Smooth muscle cell (in vitro differentiated cells): ENCODE results near the gene NOC2L. TPM values are rescaled to one million over a fixed set of nuclear protein-coding genes. Genes with fewer than 3 reads are reported as not detected.

Experiments
- DNase-seq: peaks from one replicate; lab custom pipeline; 2025; ENCODE audit not compliant: unreplicated experiment; lab: John Stamatoyannopoulos, UW
- H2AFZ ChIP-seq: fragments of 200-600 bp; sonication (generic); 2 replicates; pipeline ENCODE4 v1.6.0; 2016; ENCODE audit warnings: antibody characterized with exemption, low read depth, mild to moderate bottlenecking
- H3F3A ChIP-seq: fragments of 200-600 bp; sonication (generic); 2 replicates; pipeline ENCODE4 v1.6.0; 2017; ENCODE audit warnings: antibody characterized with exemption, low read depth
- H3K27ac ChIP-seq: fragments of 200-600 bp; sonication (generic); 2 replicates; pipeline ENCODE4 v1.5.1; 2016; ENCODE audit warnings: low read depth, mild to moderate bottlenecking
- H3K27me3 ChIP-seq: fragments of 200-600 bp; sonication (generic); 2 replicates; pipeline ENCODE4 v1.6.1; 2016; ENCODE audit warnings: low read depth, mild to moderate bottlenecking
- H3K36me3 ChIP-seq: fragments of 200-600 bp; sonication (generic); 2 replicates; pipeline ENCODE4 v1.5.1; 2016; ENCODE audit warnings: low read depth
- H3K4me1 ChIP-seq: fragments of 200-600 bp; sonication (generic); 2 replicates; pipeline ENCODE4 v1.5.1; 2016; ENCODE audit warnings: low read depth
- H3K4me2 ChIP-seq: fragments of 200-600 bp; sonication (generic); 2 replicates; pipeline ENCODE4 v1.6.0; 2016; ENCODE audit warnings: mild to moderate bottlenecking
- H3K4me3 ChIP-seq: fragments of 200-600 bp; sonication (generic); 2 replicates; pipeline ENCODE4 v1.5.1; 2016; ENCODE audit warnings: mild to moderate bottlenecking
- H3K79me2 ChIP-seq: fragments of 200-600 bp; sonication (generic); 2 replicates; pipeline ENCODE4 v1.6.0; 2016; ENCODE audit warnings: low read depth, mild to moderate bottlenecking
- H3K9ac ChIP-seq: fragments of 200-600 bp; sonication (generic); 2 replicates; pipeline ENCODE4 v1.6.0; 2016; ENCODE audit warnings: low read depth
- H3K9me3 ChIP-seq: fragments of 200-600 bp; sonication (generic); replicated peaks from 2 replicates; pipeline ENCODE4 v1.5.1; 2016; ENCODE audit warnings: low read depth
- H4K20me1 ChIP-seq: fragments of 200-600 bp; sonication (generic); 2 replicates; pipeline ENCODE4 v1.6.0; 2016; ENCODE audit warnings: low read depth
- WGBS: methylation state at CpG from one replicate; pipeline ENCODE4 v1.1.7; 2016; ENCODE audit warnings: low lambda C conversion rate; 5-methylcytosine and 5-hydroxymethylcytosine counted together
- polyA plus RNA-seq: library from polyadenylated mRNA; unstranded; fragments of >200 nt; fragmentation: Nextera tagmentation; extraction: Ambion mirVana; gene quantifications from 2 replicates; pipeline ENCODE4 v1.2.1, GENCODE V29; 2016
- total RNA-seq: library from RNA; depleted of rRNA; stranded (reverse); fragments of >200 nt; gene quantifications from 2 replicates; pipeline ENCODE4 v1.2.3, GENCODE V29; 2014
- TF ChIP-seq, protein P1 (sequence below): fragments of 200-600 bp; sonication (generic); IDR thresholded peaks from 2 replicates; pipeline ENCODE4 v1.5.1; 2017; ENCODE audit warnings: borderline replicate concordance, mild to moderate bottlenecking, antibody characterized with exemption; ENCODE audit not compliant: insufficient read depth, poor library complexity, severe bottlenecking

The NOC2L gene
- total and polyA plus RNA-seq, 2 experiments from 2014 or later, result 38.9 to 64.0 TPM

DNA sequence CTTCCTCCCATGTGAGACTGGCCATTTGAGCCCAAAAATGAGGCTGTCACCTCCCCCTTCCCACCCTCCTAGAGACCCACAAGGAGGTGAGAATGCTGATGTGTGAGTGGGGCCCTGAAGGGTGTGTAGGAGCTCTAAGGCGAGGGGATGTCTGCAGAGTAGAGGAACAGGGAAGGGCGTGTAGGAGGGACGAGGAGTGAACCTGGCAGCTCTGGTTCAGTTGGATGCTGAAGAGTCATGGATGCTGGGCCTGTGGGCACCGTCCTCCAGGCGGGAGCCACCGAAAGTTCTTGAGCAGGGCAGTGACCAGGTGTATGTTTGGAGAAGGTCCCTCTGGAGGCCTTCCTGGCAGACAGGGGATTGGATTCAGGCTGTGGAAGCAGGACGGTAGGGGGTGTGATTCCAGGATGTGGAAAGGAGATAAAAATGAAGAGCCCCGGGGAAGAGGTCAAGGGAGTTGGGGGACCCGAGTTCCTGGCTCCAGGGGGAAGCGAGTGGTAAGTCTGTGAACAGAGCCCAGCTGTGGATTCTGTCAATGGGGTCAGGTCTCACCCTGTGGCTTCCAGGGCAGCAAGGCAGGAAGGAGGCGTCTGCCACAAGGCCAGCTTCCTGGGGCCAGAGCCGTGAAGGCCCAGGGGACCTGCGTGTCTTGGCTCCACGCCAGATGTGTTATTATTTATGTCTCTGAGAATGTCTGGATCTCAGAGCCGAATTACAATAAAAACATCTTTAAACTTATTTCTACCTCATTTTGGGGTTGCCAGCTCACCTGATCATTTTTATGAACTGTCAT is 27.5 kb downstream of the NOC2L start:
- DNase-seq, result no peak
- no peaks in the 10 kb centered on the region for H3F3A ChIP-seq
- no peaks in the 10 kb centered on the region for H3K79me2 ChIP-seq
- peaks cover 16% of the 10 kb centered on the region for H3K4me1 ChIP-seq
- H3K9ac ChIP-seq, result no peak overlapping the region
- H3K27ac ChIP-seq, result no peak overlapping the region
- TF ChIP-seq, protein P1, sequence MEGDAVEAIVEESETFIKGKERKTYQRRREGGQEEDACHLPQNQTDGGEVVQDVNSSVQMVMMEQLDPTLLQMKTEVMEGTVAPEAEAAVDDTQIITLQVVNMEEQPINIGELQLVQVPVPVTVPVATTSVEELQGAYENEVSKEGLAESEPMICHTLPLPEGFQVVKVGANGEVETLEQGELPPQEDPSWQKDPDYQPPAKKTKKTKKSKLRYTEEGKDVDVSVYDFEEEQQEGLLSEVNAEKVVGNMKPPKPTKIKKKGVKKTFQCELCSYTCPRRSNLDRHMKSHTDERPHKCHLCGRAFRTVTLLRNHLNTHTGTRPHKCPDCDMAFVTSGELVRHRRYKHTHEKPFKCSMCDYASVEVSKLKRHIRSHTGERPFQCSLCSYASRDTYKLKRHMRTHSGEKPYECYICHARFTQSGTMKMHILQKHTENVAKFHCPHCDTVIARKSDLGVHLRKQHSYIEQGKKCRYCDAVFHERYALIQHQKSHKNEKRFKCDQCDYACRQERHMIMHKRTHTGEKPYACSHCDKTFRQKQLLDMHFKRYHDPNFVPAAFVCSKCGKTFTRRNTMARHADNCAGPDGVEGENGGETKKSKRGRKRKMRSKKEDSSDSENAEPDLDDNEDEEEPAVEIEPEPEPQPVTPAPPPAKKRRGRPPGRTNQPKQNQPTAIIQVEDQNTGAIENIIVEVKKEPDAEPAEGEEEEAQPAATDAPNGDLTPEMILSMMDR, result no peak
- WGBS, result 72% methylated on average over 15 of the region's 15 CpGs
- no peaks in the 10 kb centered on the region for H3K9me3 ChIP-seq
- no peaks in the 10 kb centered on the region for H3K36me3 ChIP-seq
- H4K20me1 ChIP-seq, result peaks cover 42% of the 10 kb centered on the region
- H3K27me3 ChIP-seq, result no peaks in the 10 kb centered on the region
- no peak overlapping the region for H3K4me2 ChIP-seq
- H2AFZ ChIP-seq, result no peak overlapping the region
- H3K4me3 ChIP-seq, result no peak overlapping the region

DNA sequence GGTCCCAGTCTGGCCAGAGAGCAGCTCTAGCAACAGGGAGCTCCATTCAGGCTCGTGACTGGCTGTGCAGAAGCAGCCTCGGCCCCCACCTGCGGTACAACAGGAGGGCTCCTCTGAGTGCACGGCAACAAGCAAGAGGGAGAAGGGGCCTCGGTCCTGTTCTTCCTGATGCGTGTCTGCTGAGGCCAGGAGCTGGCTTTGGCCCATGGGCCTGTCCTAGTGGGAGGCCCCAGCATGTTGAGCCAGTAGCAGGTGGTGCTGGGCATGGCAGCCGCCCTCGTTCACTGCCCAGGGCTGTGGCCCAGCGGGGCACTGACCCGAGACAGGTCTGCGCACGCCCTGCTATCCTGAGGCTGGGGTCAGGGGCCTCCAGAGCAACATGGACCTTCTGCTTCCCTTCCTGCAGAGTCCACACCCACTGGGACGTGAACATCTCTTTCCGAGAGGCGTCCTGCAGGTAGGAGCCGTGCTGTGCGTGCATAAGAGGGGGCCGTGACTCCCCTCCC is 28.4 kb downstream of the NOC2L start:
- Histone ChIP-seq H3K27ac (no peak overlapping the region), H3K9ac (no peak overlapping the region), H3K27me3 (no peaks in the 10 kb centered on the region), H3K4me1 (peaks cover 15% of the 10 kb centered on the region), H3K9me3 (no peaks in the 10 kb centered on the region), H3K4me3 (no peak overlapping the region), H3K36me3 (no peaks in the 10 kb centered on the region), H3F3A (no peaks in the 10 kb centered on the region), H4K20me1 (peaks cover 51% of the 10 kb centered on the region), H3K4me2 (no peak overlapping the region), H3K79me2 (no peaks in the 10 kb centered on the region), H2AFZ (no peak overlapping the region)
- no peak for DNase-seq
- TF ChIP-seq, protein P1, result no peak
- 86% methylated on average over 18 of the region's 18 CpGs for WGBS

DNA sequence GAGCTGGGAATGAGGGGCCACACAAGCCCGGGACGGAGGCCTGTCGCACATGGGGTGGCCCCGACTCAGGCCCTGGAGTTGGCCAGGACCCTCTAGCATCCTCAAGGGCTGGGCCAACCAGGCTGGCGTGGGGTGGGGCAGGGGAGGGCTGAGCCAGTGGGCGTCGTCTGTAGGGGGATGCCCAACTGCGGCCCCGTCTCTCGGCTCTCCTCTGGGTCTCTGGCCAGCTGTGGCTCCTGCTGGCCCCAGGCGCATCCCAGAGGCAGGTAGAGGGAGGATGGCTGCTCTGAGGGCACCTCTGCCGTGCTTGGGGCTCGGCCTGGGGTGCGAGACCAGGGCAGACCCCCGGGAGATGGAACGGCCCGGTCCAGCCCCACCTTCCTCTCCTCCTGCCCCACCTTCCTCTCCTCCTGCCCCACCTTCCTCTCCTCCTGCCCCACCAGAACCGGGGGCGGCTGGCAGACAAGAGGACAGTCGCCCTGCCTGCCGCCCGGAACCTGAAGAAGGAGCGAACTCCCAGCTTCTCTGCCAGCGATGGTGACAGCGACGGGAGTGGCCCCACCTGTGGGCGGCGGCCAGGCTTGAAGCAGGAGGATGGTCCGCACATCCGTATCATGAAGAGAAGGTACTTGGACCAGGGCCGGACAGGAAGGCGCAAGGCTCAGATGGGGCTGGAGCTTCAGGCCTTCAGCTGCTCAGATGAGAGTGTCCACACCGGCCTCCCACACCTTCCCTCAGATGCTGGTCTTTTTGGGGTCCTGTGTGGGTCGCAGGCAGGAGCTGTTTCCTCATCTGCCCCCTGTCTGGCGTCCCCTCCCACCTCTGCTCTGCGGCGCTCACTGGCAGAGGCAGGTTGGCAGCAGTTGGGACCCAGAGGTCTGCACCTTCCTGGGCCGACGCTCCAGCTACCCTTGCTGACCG is 29.1 kb downstream of the NOC2L start:
- peaks cover 53% of the 10 kb centered on the region for H4K20me1 ChIP-seq
- no peaks in the 10 kb centered on the region for H3F3A ChIP-seq
- H3K4me3 ChIP-seq, result no peak overlapping the region
- H3K4me1 ChIP-seq, result peaks cover 8% of the 10 kb centered on the region
- whole genome bisulfite sequencing, result 94% methylated on average over 37 of the region's 40 CpGs
- H3K36me3 ChIP-seq, result no peaks in the 10 kb centered on the region
- no peaks in the 10 kb centered on the region for H3K27me3 ChIP-seq
- no peak overlapping the region for H2AFZ ChIP-seq
- DNase-seq, result no peak
- no peak overlapping the region for H3K9ac ChIP-seq
- no peaks in the 10 kb centered on the region for H3K79me2 ChIP-seq
- H3K9me3 ChIP-seq, result no peaks in the 10 kb centered on the region
- TF ChIP-seq, protein P1, result no peak
- H3K27ac ChIP-seq, result no peak overlapping the region
- no peak overlapping the region for H3K4me2 ChIP-seq
